C4-2B (cell line): Measurements from ENCODE around the gene PTCHD1.
A peak's percentile ranks its signal among the peaks of the same experiment; 100 is the strongest.

Experiments used
- H3K27ac ChIP-seq: fragments of 450-650 bp; 2 replicates; pipeline ENCODE4 v1.5.1; 2017
- ZFX ChIP-seq: fragments of 450-650 bp; IDR thresholded peaks from 2 replicates; pipeline ENCODE4 v1.6.1; 2017
- TF ChIP-seq, protein P1 (sequence below): fragments of 450-650 bp; conservative IDR thresholded peaks from 2 replicates; pipeline ENCODE4 v1.5.1; 2017; ENCODE audit warnings: mild to moderate bottlenecking

The PTCHD1 gene

DNA sequence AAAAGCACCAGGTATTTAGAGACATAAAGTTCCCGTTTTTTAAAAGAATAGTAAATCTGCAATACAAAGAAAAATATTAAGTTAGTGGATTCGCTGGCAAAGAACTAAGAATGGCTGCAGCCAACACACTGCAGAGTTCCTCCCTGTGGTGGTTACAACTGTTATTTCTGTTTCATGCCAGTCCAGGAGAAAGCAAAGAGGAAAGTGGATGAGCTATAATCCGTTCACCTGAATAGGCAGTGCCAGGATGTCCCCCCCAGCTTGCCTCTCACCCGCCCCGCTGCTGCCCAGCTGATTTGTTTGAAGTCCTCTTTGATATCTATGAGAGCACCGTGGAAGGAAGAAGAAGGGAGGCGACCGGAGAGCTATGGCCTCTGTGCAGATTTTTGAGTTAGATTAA, 63.9 kb downstream of the PTCHD1 start:
- no peak for TF ChIP-seq ZFX
- no peak overlapping the region for H3K27ac ChIP-seq

DNA sequence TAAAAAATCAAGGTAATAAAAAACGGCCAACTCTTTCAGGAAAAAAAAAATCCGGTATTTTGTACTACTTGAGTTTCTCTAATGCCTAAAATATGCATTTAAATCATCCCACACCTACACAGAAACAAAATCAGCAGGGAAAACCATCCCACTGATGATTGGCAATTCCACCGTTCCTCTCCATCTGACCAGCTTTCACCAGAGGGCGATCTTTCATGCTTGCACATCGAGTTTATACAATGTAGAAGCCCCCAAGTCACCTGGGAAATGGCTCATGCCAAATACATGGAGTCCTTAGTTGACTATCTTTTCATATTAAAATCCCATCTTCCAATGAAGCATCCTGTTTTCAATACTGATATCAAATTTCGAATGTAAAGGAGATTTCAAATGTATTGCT, 69.2 kb downstream of the PTCHD1 start:
- TF ChIP-seq ZFX: no peak
- TF ChIP-seq, protein P1, sequence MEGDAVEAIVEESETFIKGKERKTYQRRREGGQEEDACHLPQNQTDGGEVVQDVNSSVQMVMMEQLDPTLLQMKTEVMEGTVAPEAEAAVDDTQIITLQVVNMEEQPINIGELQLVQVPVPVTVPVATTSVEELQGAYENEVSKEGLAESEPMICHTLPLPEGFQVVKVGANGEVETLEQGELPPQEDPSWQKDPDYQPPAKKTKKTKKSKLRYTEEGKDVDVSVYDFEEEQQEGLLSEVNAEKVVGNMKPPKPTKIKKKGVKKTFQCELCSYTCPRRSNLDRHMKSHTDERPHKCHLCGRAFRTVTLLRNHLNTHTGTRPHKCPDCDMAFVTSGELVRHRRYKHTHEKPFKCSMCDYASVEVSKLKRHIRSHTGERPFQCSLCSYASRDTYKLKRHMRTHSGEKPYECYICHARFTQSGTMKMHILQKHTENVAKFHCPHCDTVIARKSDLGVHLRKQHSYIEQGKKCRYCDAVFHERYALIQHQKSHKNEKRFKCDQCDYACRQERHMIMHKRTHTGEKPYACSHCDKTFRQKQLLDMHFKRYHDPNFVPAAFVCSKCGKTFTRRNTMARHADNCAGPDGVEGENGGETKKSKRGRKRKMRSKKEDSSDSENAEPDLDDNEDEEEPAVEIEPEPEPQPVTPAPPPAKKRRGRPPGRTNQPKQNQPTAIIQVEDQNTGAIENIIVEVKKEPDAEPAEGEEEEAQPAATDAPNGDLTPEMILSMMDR: peak; percentile 36

GRCh38 chrX:23422912-23423311, 88.3 kb downstream of the PTCHD1 start:
- TF ChIP-seq ZFX: no peak
- TF ChIP-seq, protein P1: no peak
- H3K27ac ChIP-seq: no peak overlapping the region

More for the DNA sequence above, 69.2 kb downstream of the PTCHD1 start:
- H3K27ac ChIP-seq: no peak overlapping the region

- TF ChIP-seq, protein P1: no peak
- no peak for TF ChIP-seq ZFX
Measured at GRCh38 chrX:23434356-23434884, 99.8 kb downstream of the PTCHD1 start.

GRCh38 chrX:23435108-23435507, 100.5 kb downstream of the PTCHD1 start:
- no peak overlapping the region for H3K27ac ChIP-seq
- TF ChIP-seq, protein P1: no peak
- TF ChIP-seq ZFX: no peak

More at GRCh38 chrX:23434356-23434884, 99.8 kb downstream of the PTCHD1 start:
- no peak overlapping the region for H3K27ac ChIP-seq

- TF ChIP-seq ZFX: no peak
- TF ChIP-seq, protein P1: no peak
- H3K27ac ChIP-seq: no peak overlapping the region
Measured at GRCh38 chrX:23435575-23435974, 100.9 kb downstream of the PTCHD1 start.

DNA sequence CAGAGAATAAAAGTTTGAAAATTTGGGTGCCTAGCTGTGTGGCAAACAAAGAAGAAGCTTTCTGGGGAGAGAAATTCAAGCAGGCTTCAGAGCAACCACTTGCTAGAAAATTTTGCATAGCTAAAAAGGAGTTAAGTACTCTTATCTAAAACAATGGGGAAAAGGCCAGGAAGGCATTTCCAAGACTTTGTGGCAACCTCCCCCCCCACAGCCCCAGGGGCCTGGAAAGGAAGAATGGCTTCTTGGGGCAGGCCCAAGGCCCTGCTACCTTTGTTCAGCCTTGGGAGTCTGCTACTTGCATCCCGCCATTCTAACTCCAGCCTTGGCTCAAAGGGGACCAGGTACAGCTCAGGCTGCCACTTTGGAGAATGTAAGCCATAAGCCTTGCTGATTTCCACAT, 102.2 kb downstream of the PTCHD1 start:
- TF ChIP-seq, protein P1: no peak
- TF ChIP-seq ZFX: no peak
- H3K27ac ChIP-seq: no peak overlapping the region

- TF ChIP-seq, protein P1: peak; percentile 24; the same call in 1 of the 2 replicates
- TF ChIP-seq ZFX: no peak
- no peak overlapping the region for H3K27ac ChIP-seq
Measured at GRCh38 chrX:23451266-23451665, 116.6 kb downstream of the PTCHD1 start.
